Body of pancreas (tissue), 4 donors: ENCODE measurements around the gene NTN4.

Experiments used
- CTCF ChIP-seq, 7 experiments: fragments of 450-650 bp in 4 of 7; fragments of 200-600 bp in 3 of 7; sonication (generic) in 3 of 7; IDR thresholded peaks; one replicate each; pipeline ENCODE4 v1.5.1; 2016 to 2019; ENCODE audit warnings: antibody characterized with exemption in 7 of 7
- POLR2A ChIP-seq, 3 donors: fragments of 450-650 bp; IDR thresholded peaks; one replicate each; pipeline ENCODE4 v1.6.1; 2016; ENCODE audit warnings: antibody characterized with exemption in 3 of 3, mild to moderate bottlenecking in 2 of 3

- no peak for TF ChIP-seq CTCF (IDR thresholded peaks at IDR 0.05)
- TF ChIP-seq POLR2A (IDR thresholded peaks at IDR 0.05) = no peak
Observed at GRCh38 chr12:95705143-95705542, 85.4 kb downstream of the NTN4 start.
